ENCODE data around the gene DOCK9. TPM values are rescaled to one million over a fixed set of nuclear protein-coding genes. Genes with fewer than 3 reads are reported as not detected.

Gene DOCK9
- total RNA-seq, 1 experiment from 2014 or later = 31.7 TPM

GRCh38 chr13:98826146-98826545 is 151.7 kb downstream of the DOCK9 start:
- H3K9me3 ChIP-seq (ENCODE audit: low read length) = no peaks in the 10 kb centered on the region
- H3K4me3 ChIP-seq (ENCODE audit: low read length) = no peak overlapping the region
- peaks cover 5% of the 10 kb centered on the region for H3K4me1 ChIP-seq (ENCODE audit: insufficient read depth, low read length)
- H3K79me2 ChIP-seq (ENCODE audit: low read length) = no peaks in the 10 kb centered on the region
- TF ChIP-seq CTCF (conservative IDR thresholded peaks at IDR 0.05; ENCODE audit: low read depth, low read length) = no peak
- no peak for TF ChIP-seq EZH2phosphoT487 (IDR thresholded peaks at IDR 0.05; ENCODE audit: borderline replicate concordance, low read length)
- TF ChIP-seq EZH2 (IDR thresholded peaks at IDR 0.05; ENCODE audit: low read length, unreplicated experiment) = no peak
- H3K36me3 ChIP-seq (ENCODE audit: low read depth, low read length) = peaks cover 7% of the 10 kb centered on the region; the same call in 1 of the 2 replicates
- no peak overlapping the region for H3K27ac ChIP-seq (ENCODE audit: low read length)
- ChIA-PET POLR2A (ENCODE audit: unreplicated experiment) (no interaction called here), CTCF (no interaction called here)
- no peaks in the 10 kb centered on the region for H3K9me2 ChIP-seq (replicated peaks; ENCODE audit: low read length)
- no TSS peak for BruUV-seq (replicated peaks)
- ATAC-seq (no peak), DNase-seq (no peak)
- no peak overlapping the region for H3K4me2 ChIP-seq (ENCODE audit: low read length)
- no peaks in the 10 kb centered on the region for H3F3A ChIP-seq (ENCODE audit: low read length, unreplicated experiment)
- no peak overlapping the region for H2AFZ ChIP-seq (ENCODE audit: low read length)
- H3K27me3 ChIP-seq (ENCODE audit: low read length) = no peaks in the 10 kb centered on the region
- H4K20me1 ChIP-seq (ENCODE audit: low read length) = no peaks in the 10 kb centered on the region
- intact Hi-C loops (cut with micrococcal nuclease) = no loop called here
- no peak overlapping the region for H3K9ac ChIP-seq (ENCODE audit: low read length)

GRCh38 chr13:98825659-98826058 is 152.2 kb downstream of the DOCK9 start:
- Histone ChIP-seq H4K20me1 (ENCODE audit: low read length) (no peaks in the 10 kb centered on the region), H3K4me3 (ENCODE audit: low read length) (no peak overlapping the region), H2AFZ (ENCODE audit: low read length) (no peak overlapping the region), H3K27me3 (ENCODE audit: low read length) (no peaks in the 10 kb centered on the region), H3K9me2 (replicated peaks; ENCODE audit: low read length) (no peaks in the 10 kb centered on the region), H3K36me3 (ENCODE audit: low read depth, low read length) (peaks cover 3% of the 10 kb centered on the region; the same call in 1 of the 2 replicates), H3K27ac (ENCODE audit: low read length) (no peak overlapping the region), H3K79me2 (ENCODE audit: low read length) (no peaks in the 10 kb centered on the region), H3F3A (ENCODE audit: low read length, unreplicated experiment) (no peaks in the 10 kb centered on the region), H3K9ac (ENCODE audit: low read length) (no peak overlapping the region), H3K4me1 (ENCODE audit: insufficient read depth, low read length) (peaks cover 5% of the 10 kb centered on the region), H3K4me2 (ENCODE audit: low read length) (no peak overlapping the region), H3K9me3 (ENCODE audit: low read length) (no peaks in the 10 kb centered on the region)
- BruUV-seq (replicated peaks) = no TSS peak
- intact Hi-C loops (cut with micrococcal nuclease) = no loop called here
- no peak for DNase-seq
- TF ChIP-seq EZH2 (IDR thresholded peaks at IDR 0.05; ENCODE audit: low read length, unreplicated experiment) (no peak), EZH2phosphoT487 (IDR thresholded peaks at IDR 0.05; ENCODE audit: borderline replicate concordance, low read length) (no peak), CTCF (conservative IDR thresholded peaks at IDR 0.05; ENCODE audit: low read depth, low read length) (no peak)
- ChIA-PET CTCF (no interaction called here), POLR2A (ENCODE audit: unreplicated experiment) (no interaction called here)
- no peak for ATAC-seq

GRCh38 chr13:98824376-98825160 is 153.3 kb downstream of the DOCK9 start:
- H4K20me1 ChIP-seq (ENCODE audit: low read length) = no peaks in the 10 kb centered on the region
- intact Hi-C loops (cut with micrococcal nuclease) = no loop called here
- ChIA-PET POLR2A (ENCODE audit: unreplicated experiment) (interaction anchor here (0.6 kb wide), 1 partner anchor 330 kb away, joined by 3 read pairs; no protein-coding TSS in a partner anchor), CTCF (no interaction called here)
- H2AFZ ChIP-seq (ENCODE audit: low read length) = no peak overlapping the region
- H3K79me2 ChIP-seq (ENCODE audit: low read length) = no peaks in the 10 kb centered on the region
- peak; percentile 79 for ATAC-seq
- no peak overlapping the region for H3K9ac ChIP-seq (ENCODE audit: low read length)
- no peak for DNase-seq
- no peaks in the 10 kb centered on the region for H3K9me3 ChIP-seq (ENCODE audit: low read length)
- H3K9me2 ChIP-seq (replicated peaks; ENCODE audit: low read length) = no peaks in the 10 kb centered on the region
- no peaks in the 10 kb centered on the region for H3K27me3 ChIP-seq (ENCODE audit: low read length)
- no peak overlapping the region for H3K27ac ChIP-seq (ENCODE audit: low read length)
- H3K36me3 ChIP-seq (ENCODE audit: low read depth, low read length) = peaks cover 3% of the 10 kb centered on the region; the same call in 1 of the 2 replicates
- H3F3A ChIP-seq (ENCODE audit: low read length, unreplicated experiment) = no peaks in the 10 kb centered on the region
- peaks cover 5% of the 10 kb centered on the region for H3K4me1 ChIP-seq (ENCODE audit: insufficient read depth, low read length)
- H3K4me2 ChIP-seq (ENCODE audit: low read length) = no peak overlapping the region
- H3K4me3 ChIP-seq (ENCODE audit: low read length) = no peak overlapping the region
- TF ChIP-seq CTCF (conservative IDR thresholded peaks at IDR 0.05; ENCODE audit: low read depth, low read length) = no peak
- no TSS peak for BruUV-seq (replicated peaks)
